Spinal cord (tissue), 4 donors: ENCODE measurements around the gene CYP4B1. TPM values are rescaled to one million over a fixed set of nuclear protein-coding genes. Genes with fewer than 3 reads are reported as not detected.

ENCODE experiments used
- polyA plus RNA-seq, 2 donors: library from polyadenylated mRNA; unstranded; fragments of 120-200 nt; gene quantifications; one replicate each; pipeline ENCODE4 v1.2.1, GENCODE V29; 2013; ENCODE audit not compliant: insufficient read length in 2 of 2
- total RNA-seq, 2 donors: library from RNA; depleted of rRNA in 1 of 2; stranded (reverse); fragments of 120-200 nt in 1 of 2; fragments of >200 nt in 1 of 2; gene quantifications; one replicate each; pipeline versions ENCODE4 v1.2.3 to v1.2.4, GENCODE V29; 2013 to 2014

Gene CYP4B1
- total and polyA plus RNA-seq, 4 donors = 0.33 to 0.66 (median 0.53) TPM

Other genes starting within 250 kb of the CYP4B1 start
- gene KNCN, start 247.4 kb upstream of the CYP4B1 start, total RNA-seq = under 1 TPM; 0.17 to 0.40 TPM
- 1 to 10 TPM; 1.8 to 1.9 TPM for gene KNCN, start 247.4 kb upstream of the CYP4B1 start, polyA plus RNA-seq
- gene MKNK1, start 194.8 kb upstream of the CYP4B1 start, total RNA-seq = 10 to 100 TPM; 24.6 to 29.5 TPM
- 10 to 100 TPM; 35.1 to 52.2 TPM for gene MKNK1, start 194.8 kb upstream of the CYP4B1 start, polyA plus RNA-seq
- 10 to 100 TPM in 1 of 2 donors, 1 to 10 TPM in 1; 9.1 to 18.8 TPM for gene MOB3C, start 182.2 kb upstream of the CYP4B1 start, total RNA-seq
- 10 to 100 TPM in 1 of 2 donors, 1 to 10 TPM in 1; 8.4 to 10.3 TPM for gene MOB3C, start 182.2 kb upstream of the CYP4B1 start, polyA plus RNA-seq
- 10 to 100 TPM; 59.7 to 78.4 TPM for gene ATPAF1, start 130.7 kb upstream of the CYP4B1 start, total RNA-seq
- 10 to 100 TPM; 82.5 to 92.4 TPM for gene ATPAF1, start 130.7 kb upstream of the CYP4B1 start, polyA plus RNA-seq
- gene TEX38, start 127.2 kb upstream of the CYP4B1 start, total RNA-seq = not detected
- under 1 TPM; 0.41 to 0.45 TPM for gene TEX38, start 127.2 kb upstream of the CYP4B1 start, polyA plus RNA-seq
- gene EFCAB14, start 79.9 kb upstream of the CYP4B1 start, total RNA-seq = 100 to 1,000 TPM in 1 of 2 donors, 10 to 100 TPM in 1; 64.5 to 103 TPM
- gene EFCAB14, start 79.9 kb upstream of the CYP4B1 start, polyA plus RNA-seq = 10 to 100 TPM; 45.5 to 62.2 TPM
- under 1 TPM; 0.69 to 0.72 TPM for gene CYP4A11, start 142.4 kb downstream of the CYP4B1 start, total RNA-seq
- gene CYP4A11, start 142.4 kb downstream of the CYP4B1 start, polyA plus RNA-seq = 1 to 10 TPM; 3.1 to 3.5 TPM
- gene CYP4X1, start 224.6 kb downstream of the CYP4B1 start, total RNA-seq = 10 to 100 TPM; 26.2 to 33.3 TPM
- gene CYP4X1, start 224.6 kb downstream of the CYP4B1 start, polyA plus RNA-seq = 10 to 100 TPM; 20.0 to 21.7 TPM